Testis (tissue), 2 donors: ENCODE data around the gene NTM.

ENCODE experiments used
- POLR2A ChIP-seq: fragments of 450-650 bp; IDR thresholded peaks from one replicate; pipeline ENCODE4 v1.6.1; 2017; ENCODE audit warnings: antibody characterized with exemption, mild to moderate bottlenecking, moderate library complexity
- TF ChIP-seq, protein P1 (sequence below), 3 experiments: fragments of 450-650 bp in 2 of 3; fragments of 200-600 bp in 1 of 3; sonication (generic) in 1 of 3; IDR thresholded peaks; one replicate each; pipeline ENCODE4 v1.5.1; 2016 to 2019; ENCODE audit warnings: antibody characterized with exemption in 3 of 3, mild to moderate bottlenecking in 2 of 3, moderate library complexity in 1 of 3

DNA sequence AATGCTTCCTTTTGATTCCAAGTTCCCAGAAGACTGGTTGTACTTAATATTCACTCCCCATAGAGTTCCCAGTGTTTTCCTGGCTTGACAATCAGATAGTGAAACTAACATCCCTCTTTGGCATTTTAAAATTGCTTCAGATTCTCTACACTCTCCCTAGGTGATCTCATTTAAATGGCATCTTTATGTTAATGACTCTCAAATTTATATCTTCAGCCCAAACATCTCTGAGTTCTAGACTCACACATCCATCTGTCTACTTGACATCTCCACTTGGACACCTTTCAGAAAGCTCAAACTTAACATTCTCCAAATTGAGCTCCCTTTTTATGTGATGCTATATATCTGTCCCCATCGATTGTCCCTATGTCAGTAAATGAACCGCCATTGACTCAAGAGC is 232.0 kb downstream of the NTM start:
- no peak for TF ChIP-seq POLR2A
- TF ChIP-seq, protein P1, sequence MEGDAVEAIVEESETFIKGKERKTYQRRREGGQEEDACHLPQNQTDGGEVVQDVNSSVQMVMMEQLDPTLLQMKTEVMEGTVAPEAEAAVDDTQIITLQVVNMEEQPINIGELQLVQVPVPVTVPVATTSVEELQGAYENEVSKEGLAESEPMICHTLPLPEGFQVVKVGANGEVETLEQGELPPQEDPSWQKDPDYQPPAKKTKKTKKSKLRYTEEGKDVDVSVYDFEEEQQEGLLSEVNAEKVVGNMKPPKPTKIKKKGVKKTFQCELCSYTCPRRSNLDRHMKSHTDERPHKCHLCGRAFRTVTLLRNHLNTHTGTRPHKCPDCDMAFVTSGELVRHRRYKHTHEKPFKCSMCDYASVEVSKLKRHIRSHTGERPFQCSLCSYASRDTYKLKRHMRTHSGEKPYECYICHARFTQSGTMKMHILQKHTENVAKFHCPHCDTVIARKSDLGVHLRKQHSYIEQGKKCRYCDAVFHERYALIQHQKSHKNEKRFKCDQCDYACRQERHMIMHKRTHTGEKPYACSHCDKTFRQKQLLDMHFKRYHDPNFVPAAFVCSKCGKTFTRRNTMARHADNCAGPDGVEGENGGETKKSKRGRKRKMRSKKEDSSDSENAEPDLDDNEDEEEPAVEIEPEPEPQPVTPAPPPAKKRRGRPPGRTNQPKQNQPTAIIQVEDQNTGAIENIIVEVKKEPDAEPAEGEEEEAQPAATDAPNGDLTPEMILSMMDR (IDR thresholded peaks at IDR 0.05), result no peak
